Adrenal gland (tissue), 12 donors: ENCODE measurements around the gene ALG5. TPM values are rescaled to one million over a fixed set of nuclear protein-coding genes. Genes with fewer than 3 reads are reported as not detected.

ENCODE experiments used
- DNase-seq, 7 donors: peaks; one replicate each; pipeline ENCODE4 v3.0.0-alpha.2; 2019 to 2020
- H3K27ac ChIP-seq, 5 donors: fragments of 200-600 bp; sonication (generic) in 4 of 5; 1 replicate in 3 of 5; 2 replicates in 2 of 5; pipeline versions ENCODE4 v1.5.1 to v1.8.0; 2016 to 2020; ENCODE audit warnings: mild to moderate bottlenecking in 1 of 5
- H3K27me3 ChIP-seq: fragments of 200-600 bp; 2 replicates; pipeline ENCODE4 v1.8.0; 2021
- H3K36me3 ChIP-seq, 2 donors: fragments of 200-600 bp; replicated peaks in 1 of 2; 1 replicate in 1 of 2; 2 replicates in 1 of 2; pipeline versions ENCODE4 v1.5.1 to v1.8.0; 2018 to 2022
- H3K4me1 ChIP-seq, 2 donors: fragments of 200-600 bp; replicated peaks in 1 of 2; 1 replicate in 1 of 2; 2 replicates in 1 of 2; pipeline versions ENCODE4 v1.5.1 to v1.8.0; 2018 to 2021
- H3K4me3 ChIP-seq, 4 donors: fragments of 200-600 bp; sonication (generic) in 3 of 4; one replicate each; pipeline ENCODE4 v1.5.1; 2016 to 2018
- H3K9me3 ChIP-seq, 3 donors: fragments of 200-600 bp; sonication (generic) in 1 of 3; replicated peaks in 1 of 3; 1 replicate in 2 of 3; 2 replicates in 1 of 3; pipeline versions ENCODE4 v1.5.1 to v1.8.0; 2016 to 2021
- CTCF ChIP-seq, 6 experiments: fragments of 450-650 bp in 4 of 6; fragments of 200-600 bp in 2 of 6; sonication (generic) in 1 of 6; IDR thresholded peaks; 1 replicate in 5 of 6; 2 replicates in 1 of 6; pipeline versions ENCODE4 v1.5.1 to v1.8.0; 2016 to 2021; ENCODE audit warnings: antibody characterized with exemption in 6 of 6, mild to moderate bottlenecking in 2 of 6, moderate library complexity in 1 of 6
- POLR2A ChIP-seq, 2 donors: fragments of 450-650 bp; IDR thresholded peaks; one replicate each; pipeline ENCODE4 v1.6.1; 2017; ENCODE audit warnings: antibody characterized with exemption in 2 of 2, mild to moderate bottlenecking in 2 of 2, moderate library complexity in 1 of 2
- WGBS, 4 donors: extraction: QIAGEN DNeasy Blood & Tissue Kit in 2 of 4; methylation state at CpG; one replicate each; pipeline versions ENCODE4 v1.1.5 to v1.1.7; 2013 to 2017; 5-methylcytosine and 5-hydroxymethylcytosine counted together
- intact Hi-C, 2 donors: fragments of 100-400 bp; cut with DNase I; formaldehyde crosslinking; loops; one replicate each; pipeline versions ENCODE4 v1.14.1 to v1.15.0; 2022 to 2023
- polyA plus RNA-seq, 3 donors: library from polyadenylated mRNA; stranded (reverse); fragments of 200-250 nt in 2 of 3; fragments of 350-450 nt in 1 of 3; fragmentation: Illumina TruSeq in 1 of 3; extraction: RNeasy Lipid Tissue Mini Kit (QIAGEN cat#74804) in 1 of 3; gene quantifications; one replicate each; pipeline ENCODE4 v1.2.3, GENCODE V29; 2013 to 2014
- total RNA-seq, 9 donors: library from RNA; depleted of rRNA in 4 of 9; stranded (reverse); fragments of >200 nt in 4 of 9; fragments of 120-200 nt in 1 of 9; fragmentation: NEBNext Ultra II Directional in 1 of 9; extraction: Animal tissue kit (Norgen Biotek cat#: 25700) in 1 of 9; gene quantifications; one replicate each; pipeline versions ENCODE4 v1.1.0 to v1.2.4, GENCODE V29; 2013 to 2023
- donor health status: healthy with polysubstance abuse.
- donor health status: Bipolar disorder and iron deficiency.
- donor health status: DM: yes; HTN: yes; CAD: no.
- donor health status: DM: no; HTN: no; CAD: no.
- donor health status: DM: no; HTN: no; CAD: no.
- donor health status: DM: yes; HTN: yes; CAD: no.

ALG5 gene
- total and polyA plus RNA-seq, 12 donors, result 28.2 to 76.7 (median 41.2) TPM

- H3K4me1 ChIP-seq, result no peaks in the 10 kb centered on the region
- intact Hi-C loops, result no loop called here
- H3K27me3 ChIP-seq, result no peaks in the 10 kb centered on the region
- peaks cover 0 to 4% of the 10 kb centered on the region in 2 donors for H3K36me3 ChIP-seq
- TF ChIP-seq CTCF (IDR thresholded peaks at IDR 0.05) (no peak), POLR2A (IDR thresholded peaks at IDR 0.05) (no peak)
- DNase-seq, result no peak
- no peak overlapping the region for H3K27ac ChIP-seq
- 36 to 57% (median 55%) methylated on average over 3 of the region's 3 CpGs for WGBS, 4 donors
- no peak overlapping the region for H3K4me3 ChIP-seq
- H3K9me3 ChIP-seq, result no peaks in the 10 kb centered on the region
These were observed 54.1 kb downstream of the ALG5 start for GRCh38 chr13:36945078-36945477.

GRCh38 chr13:36925603-36926002 is 73.5 kb downstream of the ALG5 start:
- 59 to 66% (median 62%) methylated on average over 7 of the region's 7 CpGs for WGBS, 4 donors
- Histone ChIP-seq H3K27me3 (no peaks in the 10 kb centered on the region), H3K4me3 (no peak overlapping the region), H3K36me3 (no peaks in the 10 kb centered on the region), H3K4me1 (peaks cover 0 to under 1% of the 10 kb centered on the region in 2 donors), H3K27ac (no peak overlapping the region), H3K9me3 (no peaks in the 10 kb centered on the region)
- TF ChIP-seq CTCF (IDR thresholded peaks at IDR 0.05) (no peak), POLR2A (IDR thresholded peaks at IDR 0.05) (no peak)
- no peak for DNase-seq
- intact Hi-C loops, result no loop called here

GRCh38 chr13:36924001-36924400 is 75.1 kb downstream of the ALG5 start:
- Histone ChIP-seq H3K4me1 (peaks cover 4 to 6% of the 10 kb centered on the region in 2 donors), H3K27ac (no peak overlapping the region), H3K36me3 (no peaks in the 10 kb centered on the region), H3K27me3 (no peaks in the 10 kb centered on the region), H3K4me3 (no peak overlapping the region), H3K9me3 (no peaks in the 10 kb centered on the region)
- 54 to 64% (median 62%) methylated on average over 3 of the region's 3 CpGs for WGBS, 4 donors
- no peak for DNase-seq
- intact Hi-C loops, result no loop called here
- TF ChIP-seq POLR2A (IDR thresholded peaks at IDR 0.05) (no peak), CTCF (IDR thresholded peaks at IDR 0.05) (no peak)

- TF ChIP-seq CTCF (IDR thresholded peaks at IDR 0.05) (no peak), POLR2A (IDR thresholded peaks at IDR 0.05) (no peak)
- Histone ChIP-seq H3K4me3 (no peak overlapping the region), H3K36me3 (no peaks in the 10 kb centered on the region), H3K27me3 (no peaks in the 10 kb centered on the region), H3K9me3 (no peaks in the 10 kb centered on the region), H3K4me1 (peaks cover 4 to 6% of the 10 kb centered on the region in 2 donors), H3K27ac (no peak overlapping the region)
- intact Hi-C loops, result no loop called here
- no peak for DNase-seq
- 78 to 85% (median 81%) methylated on average over 10 of the region's 10 CpGs for WGBS, 4 donors
These were observed 77.4 kb downstream of the ALG5 start for GRCh38 chr13:36921631-36922301.
